ENCODE measurements around the gene PACSIN2.

DNA sequence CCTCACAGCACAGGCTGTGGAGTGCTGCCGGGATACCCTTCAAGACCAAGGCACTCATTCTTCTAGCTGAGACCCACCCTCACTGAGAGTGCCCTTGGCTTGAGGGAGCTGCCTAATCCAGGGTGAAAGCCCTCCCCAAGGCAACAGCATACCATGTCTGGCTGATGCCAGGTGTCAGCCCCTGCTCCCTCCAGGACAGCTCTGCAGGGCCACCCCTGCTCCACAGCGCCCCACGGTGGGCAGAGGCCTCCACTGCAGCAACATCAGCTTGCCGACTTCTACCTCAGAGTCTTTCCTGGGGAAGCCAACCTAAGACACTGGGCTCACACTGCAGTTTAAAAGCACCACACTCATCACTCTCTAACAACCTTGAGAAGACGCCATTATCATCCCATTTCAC lies 45.2 kb upstream of the PACSIN2 start:
- TF ChIP-seq CTCF (IDR thresholded peaks at IDR 0.05) (peak in 1 of 3 experiments; percentile 26), POLR2AphosphoS5 (IDR thresholded peaks at IDR 0.05; ENCODE audit: insufficient read depth in 1 of 2, low read depth in 1 of 2) (no peak), POLR2A (IDR thresholded peaks at IDR 0.05) (no peak)
